ENCODE measurements around the gene MBOAT2. TPM values are rescaled to one million over a fixed set of nuclear protein-coding genes. Genes with fewer than 3 reads are reported as not detected.
A peak's percentile ranks its signal among the peaks of the same experiment; 100 is the strongest.

MBOAT2 gene
- total RNA-seq, 4 donors from 2014 or later: 12.5 to 33.0 (median 20.7) TPM

DNA sequence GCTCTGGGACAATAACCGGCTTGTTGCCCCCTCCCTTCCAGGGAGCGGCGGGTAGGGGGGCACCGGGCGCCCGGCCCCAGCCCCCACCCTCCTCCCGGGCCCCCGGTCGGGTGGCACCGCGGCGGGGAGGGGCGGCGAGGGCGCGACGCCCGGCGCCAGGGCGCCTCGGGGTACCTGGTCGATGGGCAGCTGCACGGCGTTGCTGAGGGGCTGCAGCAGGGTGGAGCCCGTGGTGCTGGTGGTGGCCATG, 193 bp downstream of the MBOAT2 start:
- Histone ChIP-seq H3K4me1 (peaks cover 0 to 10% (median 4%) of the 10 kb centered on the region in 4 donors), H3K27me3 (no peaks in the 10 kb centered on the region), H3K36me3 (no peaks in the 10 kb centered on the region), H3K27ac (peak overlapping the region; percentile 32 to 80 (median 70)), H3K4me3 (peak overlapping the region; percentile 58 to 87 (median 72)), H3K9me3 (no peaks in the 10 kb centered on the region)
- no peak for DNase-seq
- no peak for TF ChIP-seq POLR2A (IDR thresholded peaks at IDR 0.05)
- TF ChIP-seq, protein P1, sequence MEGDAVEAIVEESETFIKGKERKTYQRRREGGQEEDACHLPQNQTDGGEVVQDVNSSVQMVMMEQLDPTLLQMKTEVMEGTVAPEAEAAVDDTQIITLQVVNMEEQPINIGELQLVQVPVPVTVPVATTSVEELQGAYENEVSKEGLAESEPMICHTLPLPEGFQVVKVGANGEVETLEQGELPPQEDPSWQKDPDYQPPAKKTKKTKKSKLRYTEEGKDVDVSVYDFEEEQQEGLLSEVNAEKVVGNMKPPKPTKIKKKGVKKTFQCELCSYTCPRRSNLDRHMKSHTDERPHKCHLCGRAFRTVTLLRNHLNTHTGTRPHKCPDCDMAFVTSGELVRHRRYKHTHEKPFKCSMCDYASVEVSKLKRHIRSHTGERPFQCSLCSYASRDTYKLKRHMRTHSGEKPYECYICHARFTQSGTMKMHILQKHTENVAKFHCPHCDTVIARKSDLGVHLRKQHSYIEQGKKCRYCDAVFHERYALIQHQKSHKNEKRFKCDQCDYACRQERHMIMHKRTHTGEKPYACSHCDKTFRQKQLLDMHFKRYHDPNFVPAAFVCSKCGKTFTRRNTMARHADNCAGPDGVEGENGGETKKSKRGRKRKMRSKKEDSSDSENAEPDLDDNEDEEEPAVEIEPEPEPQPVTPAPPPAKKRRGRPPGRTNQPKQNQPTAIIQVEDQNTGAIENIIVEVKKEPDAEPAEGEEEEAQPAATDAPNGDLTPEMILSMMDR (IDR thresholded peaks at IDR 0.05): no peak

DNA sequence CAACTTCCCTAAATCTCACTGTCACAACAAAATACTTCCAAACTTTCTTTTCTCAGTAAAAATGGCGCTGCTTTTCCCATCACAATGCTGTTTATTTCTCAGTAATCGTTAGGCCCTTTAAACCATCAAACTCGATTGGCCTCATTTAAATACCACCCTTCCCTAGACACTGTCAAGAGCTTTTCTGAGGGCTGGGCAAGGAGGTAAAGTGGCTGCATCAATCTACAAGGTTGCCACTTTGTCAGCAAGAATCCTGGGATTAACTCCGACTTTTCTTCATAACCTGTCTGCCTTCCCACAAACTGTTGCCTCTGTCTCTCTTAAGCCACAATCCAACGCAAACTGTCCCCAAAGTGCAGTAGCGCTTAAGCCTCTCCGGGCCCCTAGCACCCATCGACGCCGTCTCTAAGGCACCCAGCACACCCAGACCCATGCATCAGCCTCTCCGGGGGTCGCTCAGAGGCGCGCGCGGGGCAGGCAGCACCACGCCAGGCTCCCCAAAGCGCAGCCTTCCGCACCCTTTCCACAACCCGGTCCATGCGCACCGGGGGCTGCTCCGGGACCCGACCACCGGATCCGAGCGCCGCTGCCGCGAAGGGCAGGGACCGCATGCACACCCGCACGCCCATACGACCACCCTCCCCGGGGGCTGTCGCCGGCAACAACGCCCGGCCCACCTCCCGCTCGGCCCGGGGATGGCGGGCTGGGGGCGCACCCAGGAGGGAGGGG, 683 bp downstream of the MBOAT2 start:
- Histone ChIP-seq H3K4me1 (peaks cover 0 to 10% (median 4%) of the 10 kb centered on the region in 4 donors), H3K27ac (peak overlapping the region; percentile 32 to 80 (median 70)), H3K36me3 (no peaks in the 10 kb centered on the region), H3K27me3 (no peaks in the 10 kb centered on the region), H3K9me3 (no peaks in the 10 kb centered on the region), H3K4me3 (peak overlapping the region; percentile 58 to 87 (median 72))
- peak in 1 of 3 donors; percentile 54 for DNase-seq
- no peak for TF ChIP-seq POLR2A (IDR thresholded peaks at IDR 0.05)
- TF ChIP-seq, protein P1 (IDR thresholded peaks at IDR 0.05): no peak

DNA sequence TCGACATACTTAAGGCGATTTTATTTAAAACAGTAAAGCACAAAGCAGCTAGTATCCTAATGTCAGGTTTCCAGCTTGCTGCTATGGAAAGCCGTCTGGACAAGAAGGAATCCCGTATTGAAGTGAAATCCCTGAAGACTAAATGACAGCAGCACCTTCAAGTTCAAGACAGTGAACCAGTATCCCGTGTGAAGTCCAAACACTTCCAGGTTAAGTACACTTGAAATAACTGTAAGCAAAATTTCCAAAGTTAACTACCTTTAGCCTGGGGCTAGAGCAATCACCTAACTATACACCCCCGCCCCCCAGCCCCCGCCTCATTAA, 1.2 kb downstream of the MBOAT2 start:
- peak overlapping the region in 1 of 4 donors; percentile 71 for H3K27ac ChIP-seq
- DNase-seq: no peak
- no peaks in the 10 kb centered on the region for H3K36me3 ChIP-seq
- no peak for TF ChIP-seq POLR2A (IDR thresholded peaks at IDR 0.05)
- TF ChIP-seq, protein P1 (IDR thresholded peaks at IDR 0.05): no peak
- H3K4me1 ChIP-seq: peaks cover 0 to 10% (median 4%) of the 10 kb centered on the region in 4 donors
- H3K4me3 ChIP-seq: peak overlapping the region in 2 of 4 donors; percentile 78 to 87
- no peaks in the 10 kb centered on the region for H3K9me3 ChIP-seq
- H3K27me3 ChIP-seq: no peaks in the 10 kb centered on the region

GRCh38 chr2:9001778-9002177, 1.7 kb downstream of the MBOAT2 start:
- no peak for DNase-seq
- Histone ChIP-seq H3K9me3 (no peaks in the 10 kb centered on the region), H3K27me3 (no peaks in the 10 kb centered on the region), H3K4me3 (peak overlapping the region in 1 of 4 donors; percentile 78), H3K4me1 (peaks cover 0 to 14% (median 4%) of the 10 kb centered on the region in 4 donors), H3K36me3 (no peaks in the 10 kb centered on the region), H3K27ac (no peak overlapping the region)
- TF ChIP-seq POLR2A (IDR thresholded peaks at IDR 0.05): no peak
- TF ChIP-seq, protein P1 (IDR thresholded peaks at IDR 0.05): no peak

DNA sequence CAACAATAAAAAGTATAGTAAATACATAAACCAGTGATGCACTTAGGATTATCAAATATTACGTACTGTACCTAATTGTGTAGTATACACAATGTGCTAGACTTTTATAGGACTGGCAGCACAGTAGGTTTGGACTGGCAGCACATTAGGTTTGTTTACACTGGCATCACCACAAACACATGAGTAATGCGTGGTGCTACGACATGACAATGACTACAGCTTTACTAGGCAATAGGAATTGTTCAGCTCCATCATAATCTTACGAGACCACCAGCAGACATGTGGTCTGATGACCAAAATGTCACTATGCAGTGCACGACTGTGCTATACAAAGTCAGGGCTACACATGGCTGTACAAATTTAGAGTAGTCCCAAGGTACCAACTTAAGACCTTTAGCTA, 2.3 kb downstream of the MBOAT2 start:
- no peak for TF ChIP-seq POLR2A (IDR thresholded peaks at IDR 0.05)
- TF ChIP-seq, protein P1 (IDR thresholded peaks at IDR 0.05): no peak
- Histone ChIP-seq H3K27ac (no peak overlapping the region), H3K27me3 (no peaks in the 10 kb centered on the region), H3K9me3 (no peaks in the 10 kb centered on the region), H3K4me3 (no peak overlapping the region), H3K4me1 (peaks cover 0 to 15% (median 4%) of the 10 kb centered on the region in 4 donors), H3K36me3 (no peaks in the 10 kb centered on the region)
- no peak for DNase-seq
